Measurements from ENCODE around the gene XXYLT1. TPM values are rescaled to one million over a fixed set of nuclear protein-coding genes. Genes with fewer than 3 reads are reported as not detected.

Gene XXYLT1
- polyA plus RNA-seq, 1 donor (not counting 4 experiments of a cell fraction or from before 2014, with no cell fraction given) = 11.1 TPM

DNA sequence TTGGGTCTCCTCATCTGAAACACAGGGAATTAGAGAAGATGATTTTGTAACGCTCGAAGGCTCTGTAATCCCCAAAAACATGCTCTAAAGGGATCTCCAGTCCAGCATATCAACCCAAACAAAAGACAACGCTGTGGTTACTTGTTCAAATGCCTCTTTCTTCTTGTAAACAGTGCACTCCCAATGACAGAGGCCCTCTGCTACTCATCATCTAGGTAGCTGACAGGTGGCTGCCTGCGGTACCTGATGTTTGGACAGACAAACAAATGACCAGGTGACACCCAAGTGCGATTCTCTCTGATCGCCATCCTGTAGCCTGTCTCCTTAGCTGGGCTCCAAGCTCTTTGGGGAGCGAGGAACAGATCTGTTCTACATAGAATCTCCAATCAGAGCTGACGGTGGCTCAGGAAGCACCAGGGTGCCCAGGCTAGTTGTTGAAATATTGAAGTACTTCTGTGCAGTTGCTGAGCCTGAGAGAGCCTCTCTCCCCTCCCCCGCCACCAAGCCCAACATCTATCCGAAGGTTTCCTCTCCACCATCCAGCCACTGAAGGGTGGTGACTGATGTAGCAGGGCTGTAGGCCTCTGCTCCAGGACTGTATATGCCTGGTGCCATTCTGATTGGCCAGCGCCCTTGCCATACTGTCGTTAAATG, 238.7 kb downstream of the XXYLT1 start:
- Histone ChIP-seq H3K4me3 (ENCODE audit: control insufficient read depth in 2 of 3, extremely low read depth in 1 of 3, insufficient read depth in 2 of 3, low read depth in 1 of 3, low read length in 3 of 3) (no peak overlapping the region), H3K27ac (ENCODE audit: control insufficient read depth, insufficient read depth, low read length) (no peak overlapping the region), H2AFZ (ENCODE audit: control insufficient read depth, low read length) (no peak overlapping the region), H3K27me3 (ENCODE audit: control insufficient read depth, extremely low read depth, insufficient read depth, low read length) (no peaks in the 10 kb centered on the region), H3K9me3 (ENCODE audit: control insufficient read depth, low read depth, low read length) (no peaks in the 10 kb centered on the region), H3K4me1 (ENCODE audit: control insufficient read depth, extremely low read depth, insufficient read depth, low read length) (peaks cover 32% of the 10 kb centered on the region), H3K79me2 (ENCODE audit: control insufficient read depth, insufficient read depth, low read length) (no peaks in the 10 kb centered on the region), H3K9ac (ENCODE audit: control insufficient read depth, extremely low read depth, insufficient read depth, low read length) (no peak overlapping the region), H3K9me1 (ENCODE audit: control insufficient read depth, extremely low read depth, insufficient read depth, low read length) (no peaks in the 10 kb centered on the region), H3K36me3 (ENCODE audit: control insufficient read depth in 2 of 2, extremely low read depth in 1 of 2, insufficient read depth in 2 of 2, low read length in 2 of 2) (no peaks in the 10 kb centered on the region), H4K20me1 (ENCODE audit: control insufficient read depth, extremely low read depth, insufficient read depth, low read length) (no peaks in the 10 kb centered on the region), H3K4me2 (ENCODE audit: control insufficient read depth, extremely low read depth, insufficient read depth, low read depth, low read length) (no peak overlapping the region)
- dilution Hi-C loops (cut with MboI; ENCODE audit: extremely low pct_ligation_motif_present, low sequenced_read_pairs) = no loop called here
- DNase-seq (ENCODE audit: low read depth, low spot score) (no peak), FAIRE-seq (peak; percentile 34)
- TF ChIP-seq EZH2 (IDR thresholded peaks at IDR 0.05; ENCODE audit: low read length) = no peak

DNA sequence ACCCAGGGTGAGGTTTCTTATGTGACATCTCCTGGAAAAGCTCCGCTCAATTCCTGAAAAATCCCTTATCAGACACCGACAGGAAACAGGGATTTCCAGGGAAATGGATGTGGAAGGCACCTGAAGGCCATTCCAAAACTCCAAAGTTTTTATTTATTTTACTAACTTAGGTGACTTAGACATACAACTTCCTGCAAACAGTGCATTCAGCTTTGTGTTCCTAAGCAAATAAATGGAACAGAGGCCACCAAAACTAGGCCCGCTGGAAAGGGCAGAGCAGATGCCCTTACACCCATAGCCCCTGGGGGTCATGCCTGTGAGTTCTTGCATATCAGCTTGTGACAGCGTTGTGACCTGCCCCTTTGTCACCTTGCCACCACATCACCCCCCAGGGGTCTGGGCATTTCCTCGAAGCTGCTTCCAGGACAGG, 239.4 kb downstream of the XXYLT1 start:
- Histone ChIP-seq H3K9me1 (ENCODE audit: control insufficient read depth, extremely low read depth, insufficient read depth, low read length) (no peaks in the 10 kb centered on the region), H4K20me1 (ENCODE audit: control insufficient read depth, extremely low read depth, insufficient read depth, low read length) (no peaks in the 10 kb centered on the region), H3K36me3 (ENCODE audit: control insufficient read depth in 2 of 2, extremely low read depth in 1 of 2, insufficient read depth in 2 of 2, low read length in 2 of 2) (no peaks in the 10 kb centered on the region), H3K4me3 (ENCODE audit: control insufficient read depth in 2 of 3, extremely low read depth in 1 of 3, insufficient read depth in 2 of 3, low read depth in 1 of 3, low read length in 3 of 3) (peak overlapping the region in 2 of 3 experiments; percentile 13 to 45), H3K4me1 (ENCODE audit: control insufficient read depth, extremely low read depth, insufficient read depth, low read length) (peaks cover 32% of the 10 kb centered on the region), H3K27me3 (ENCODE audit: control insufficient read depth, extremely low read depth, insufficient read depth, low read length) (no peaks in the 10 kb centered on the region), H3K4me2 (ENCODE audit: control insufficient read depth, extremely low read depth, insufficient read depth, low read depth, low read length) (peak overlapping the region; percentile 76), H2AFZ (ENCODE audit: control insufficient read depth, low read length) (peak overlapping the region; percentile 88), H3K9me3 (ENCODE audit: control insufficient read depth, low read depth, low read length) (no peaks in the 10 kb centered on the region), H3K79me2 (ENCODE audit: control insufficient read depth, insufficient read depth, low read length) (no peaks in the 10 kb centered on the region), H3K27ac (ENCODE audit: control insufficient read depth, insufficient read depth, low read length) (peak overlapping the region; percentile 91), H3K9ac (ENCODE audit: control insufficient read depth, extremely low read depth, insufficient read depth, low read length) (peak overlapping the region; percentile 74)
- no peak for TF ChIP-seq EZH2 (IDR thresholded peaks at IDR 0.05; ENCODE audit: low read length)
- TF ChIP-seq, protein P1, sequence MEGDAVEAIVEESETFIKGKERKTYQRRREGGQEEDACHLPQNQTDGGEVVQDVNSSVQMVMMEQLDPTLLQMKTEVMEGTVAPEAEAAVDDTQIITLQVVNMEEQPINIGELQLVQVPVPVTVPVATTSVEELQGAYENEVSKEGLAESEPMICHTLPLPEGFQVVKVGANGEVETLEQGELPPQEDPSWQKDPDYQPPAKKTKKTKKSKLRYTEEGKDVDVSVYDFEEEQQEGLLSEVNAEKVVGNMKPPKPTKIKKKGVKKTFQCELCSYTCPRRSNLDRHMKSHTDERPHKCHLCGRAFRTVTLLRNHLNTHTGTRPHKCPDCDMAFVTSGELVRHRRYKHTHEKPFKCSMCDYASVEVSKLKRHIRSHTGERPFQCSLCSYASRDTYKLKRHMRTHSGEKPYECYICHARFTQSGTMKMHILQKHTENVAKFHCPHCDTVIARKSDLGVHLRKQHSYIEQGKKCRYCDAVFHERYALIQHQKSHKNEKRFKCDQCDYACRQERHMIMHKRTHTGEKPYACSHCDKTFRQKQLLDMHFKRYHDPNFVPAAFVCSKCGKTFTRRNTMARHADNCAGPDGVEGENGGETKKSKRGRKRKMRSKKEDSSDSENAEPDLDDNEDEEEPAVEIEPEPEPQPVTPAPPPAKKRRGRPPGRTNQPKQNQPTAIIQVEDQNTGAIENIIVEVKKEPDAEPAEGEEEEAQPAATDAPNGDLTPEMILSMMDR (optimal IDR thresholded peaks at IDR 0.05 in 1 of 3, IDR thresholded peaks at IDR 0.05 in 1 of 3, conservative IDR thresholded peaks at IDR 0.05 in 1 of 3; ENCODE audit: extremely low read depth in 1 of 3, insufficient read depth in 2 of 3, low read length in 3 of 3) = no peak
- FAIRE-seq (peak; percentile 61), DNase-seq (ENCODE audit: low read depth, low spot score) (no peak)
- dilution Hi-C loops (cut with MboI; ENCODE audit: extremely low pct_ligation_motif_present, low sequenced_read_pairs) = no loop called here
